PC-9 (cell line): Measurements from ENCODE around the gene TMEM161B.

ENCODE experiments used
- CTCF ChIP-seq: fragments of 200-600 bp; sonication (generic); conservative IDR thresholded peaks from 2 replicates; pipeline ENCODE4 v1.6.1; 2017; ENCODE audit warnings: mixed run types, antibody characterized with exemption, mild to moderate bottlenecking, moderate library complexity
- EZH2 ChIP-seq: fragments of 200-600 bp; sonication (generic); IDR thresholded peaks from 2 replicates; pipeline ENCODE4 v1.8.0; 2017; ENCODE audit warnings: antibody characterized with exemption, low read depth

- TF ChIP-seq CTCF = no peak
- no peak for TF ChIP-seq EZH2
Measured at GRCh38 chr5:88258636-88259035, 10.0 kb downstream of the TMEM161B start.
